Astrocyte (in vitro differentiated cells and primary cell): ENCODE measurements around the gene P2RY8. TPM values are rescaled to one million over a fixed set of nuclear protein-coding genes. Genes with fewer than 3 reads are reported as not detected.
"Not testable (repeated sequence)": the region's sequence is repeated elsewhere in the genome, so short reads cannot be mapped to it uniquely, and the experiment has no call there.

Experiments
- DNase-seq: peaks from one replicate; pipeline ENCODE4 v3.0.0-alpha.2; 2010; ENCODE audit warnings: low read depth
- FAIRE-seq: peaks from 2 replicates; lab custom pipeline; 2011; peaks lifted over from hg19 to GRCh38; lab: Jason Lieb, UNC
- H2AFZ ChIP-seq: 2 replicates; pipeline ENCODE4 v1.6.0; 2012; ENCODE audit warnings: low read depth, low read length, inconsistent platforms
- H3K27ac ChIP-seq: 2 replicates; pipeline ENCODE4 v1.5.1; 2011; ENCODE audit warnings: low read depth, low read length, inconsistent platforms
- H3K27me3 ChIP-seq: 2 replicates; pipeline ENCODE4 v1.6.0; 2011; ENCODE audit warnings: low read length, inconsistent platforms; ENCODE audit not compliant: insufficient read depth
- H3K36me3 ChIP-seq: 2 replicates; pipeline ENCODE4 v1.5.1; 2011; ENCODE audit warnings: low read length, inconsistent platforms; ENCODE audit not compliant: insufficient read depth
- H3K4me1 ChIP-seq: 2 replicates; pipeline ENCODE4 v1.5.1; 2011; ENCODE audit warnings: low read length, inconsistent platforms; ENCODE audit not compliant: insufficient read depth
- H3K4me2 ChIP-seq: 2 replicates; pipeline ENCODE4 v1.6.0; 2012; ENCODE audit warnings: low read length, inconsistent platforms
- H3K4me3 ChIP-seq: 2 replicates; pipeline ENCODE4 v1.5.1; 2011; ENCODE audit warnings: low read depth, mild to moderate bottlenecking, low read length, inconsistent platforms; ENCODE audit not compliant: insufficient read depth
- H3K79me2 ChIP-seq: 2 replicates; pipeline ENCODE4 v1.6.0; 2012; ENCODE audit warnings: mild to moderate bottlenecking, low read length, inconsistent platforms; ENCODE audit not compliant: insufficient read depth
- H3K9ac ChIP-seq: 2 replicates; pipeline ENCODE4 v1.6.0; 2012; ENCODE audit warnings: mild to moderate bottlenecking, low read length, inconsistent platforms
- H3K9me3 ChIP-seq: 2 replicates; pipeline ENCODE4 v1.5.1; 2012; ENCODE audit warnings: low read depth, mild to moderate bottlenecking, low read length, inconsistent platforms; ENCODE audit not compliant: insufficient read depth
- H4K20me1 ChIP-seq: 2 replicates; pipeline ENCODE4 v1.6.0; 2012; ENCODE audit warnings: low read length, inconsistent platforms; ENCODE audit not compliant: insufficient read depth
- H3K27ac Mint-ChIP-seq: one replicate; pipeline ENCODE4 v1.8.0; 2021; ENCODE audit warnings: mild to moderate bottlenecking, mixed read lengths; ENCODE audit not compliant: unreplicated experiment
- H3K27me3 Mint-ChIP-seq: one replicate; pipeline ENCODE4 v1.8.0; 2021; ENCODE audit warnings: low read depth, mixed read lengths; ENCODE audit not compliant: unreplicated experiment
- H3K36me3 Mint-ChIP-seq: one replicate; pipeline ENCODE4 v1.8.0; 2021; ENCODE audit warnings: low read depth, mixed read lengths; ENCODE audit not compliant: unreplicated experiment
- H3K4me1 Mint-ChIP-seq: one replicate; pipeline ENCODE4 v1.8.0; 2021; ENCODE audit warnings: low read depth, mixed read lengths; ENCODE audit not compliant: unreplicated experiment
- H3K4me3 Mint-ChIP-seq: one replicate; pipeline ENCODE4 v1.8.0; 2021; ENCODE audit warnings: mild to moderate bottlenecking, moderate library complexity, mixed read lengths; ENCODE audit not compliant: unreplicated experiment
- H3K9me3 Mint-ChIP-seq: one replicate; pipeline ENCODE4 v1.8.0; 2021; ENCODE audit warnings: mild to moderate bottlenecking, mixed read lengths; ENCODE audit not compliant: unreplicated experiment
- EZH2 ChIP-seq: IDR thresholded peaks from 2 replicates; pipeline ENCODE4 v1.6.1; 2012; ENCODE audit warnings: mild to moderate bottlenecking, low read length, inconsistent platforms; ENCODE audit not compliant: insufficient read depth
- total RNA-seq: library from RNA; stranded (reverse); gene quantifications from 2 replicates; pipeline ENCODE4 v1.2.1, GENCODE V29; 2021
- TF ChIP-seq, protein P1 (sequence below): IDR thresholded peaks from 2 replicates; pipeline ENCODE4 v1.5.1; 2011; ENCODE audit warnings: low read depth, mild to moderate bottlenecking, inconsistent platforms, low read length, moderate library complexity; ENCODE audit not compliant: insufficient read depth

P2RY8 gene
- total RNA-seq, 1 donor from 2014 or later = not detected

GRCh38 chrX:1524874-1525582, 12.0 kb downstream of the P2RY8 start:
- Histone ChIP-seq H2AFZ (no peak overlapping the region), H3K27me3 (no peaks in the 10 kb centered on the region), H3K79me2 (no peaks in the 10 kb centered on the region), H3K4me2 (no peak overlapping the region), H3K9ac (no peak overlapping the region), H3K4me3 (no peak overlapping the region), H3K4me1 (no peaks in the 10 kb centered on the region), H4K20me1 (no peaks in the 10 kb centered on the region), H3K36me3 (no peaks in the 10 kb centered on the region), H3K9me3 (peaks cover 5% of the 10 kb centered on the region), H3K27ac (no peak overlapping the region)
- Mint-ChIP-seq H3K4me3 (no peak overlapping the region), H3K4me1 (no peaks in the 10 kb centered on the region), H3K9me3 (peaks cover 10% of the 10 kb centered on the region), H3K27me3 (no peaks in the 10 kb centered on the region), H3K27ac (no peak overlapping the region), H3K36me3 (no peaks in the 10 kb centered on the region)
- no peak for TF ChIP-seq EZH2
- TF ChIP-seq, protein P1, sequence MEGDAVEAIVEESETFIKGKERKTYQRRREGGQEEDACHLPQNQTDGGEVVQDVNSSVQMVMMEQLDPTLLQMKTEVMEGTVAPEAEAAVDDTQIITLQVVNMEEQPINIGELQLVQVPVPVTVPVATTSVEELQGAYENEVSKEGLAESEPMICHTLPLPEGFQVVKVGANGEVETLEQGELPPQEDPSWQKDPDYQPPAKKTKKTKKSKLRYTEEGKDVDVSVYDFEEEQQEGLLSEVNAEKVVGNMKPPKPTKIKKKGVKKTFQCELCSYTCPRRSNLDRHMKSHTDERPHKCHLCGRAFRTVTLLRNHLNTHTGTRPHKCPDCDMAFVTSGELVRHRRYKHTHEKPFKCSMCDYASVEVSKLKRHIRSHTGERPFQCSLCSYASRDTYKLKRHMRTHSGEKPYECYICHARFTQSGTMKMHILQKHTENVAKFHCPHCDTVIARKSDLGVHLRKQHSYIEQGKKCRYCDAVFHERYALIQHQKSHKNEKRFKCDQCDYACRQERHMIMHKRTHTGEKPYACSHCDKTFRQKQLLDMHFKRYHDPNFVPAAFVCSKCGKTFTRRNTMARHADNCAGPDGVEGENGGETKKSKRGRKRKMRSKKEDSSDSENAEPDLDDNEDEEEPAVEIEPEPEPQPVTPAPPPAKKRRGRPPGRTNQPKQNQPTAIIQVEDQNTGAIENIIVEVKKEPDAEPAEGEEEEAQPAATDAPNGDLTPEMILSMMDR = no peak
- FAIRE-seq (no peak), DNase-seq (no peak)

DNA sequence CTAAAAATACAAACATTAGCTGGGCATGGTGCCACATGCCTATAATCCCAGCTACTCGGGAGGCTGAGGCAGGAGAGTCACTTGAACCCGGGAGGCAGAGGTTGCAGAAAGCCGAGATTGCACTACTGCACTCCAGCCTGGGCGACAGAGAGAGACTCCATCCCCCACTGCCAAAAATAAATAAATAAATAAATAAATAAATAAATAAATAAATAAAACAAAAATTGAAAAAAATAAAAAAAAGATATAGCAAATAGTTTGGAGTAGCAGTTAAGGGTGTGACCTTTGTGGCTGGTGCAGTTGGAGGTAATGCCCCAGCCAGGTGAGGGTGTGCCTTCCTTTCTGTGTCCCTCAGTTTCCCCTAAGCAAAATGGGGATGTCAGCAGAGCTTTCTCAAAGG, 14.1 kb downstream of the P2RY8 start:
- not testable (repeated sequence) for FAIRE-seq, H3K9ac ChIP-seq, H3K4me3 ChIP-seq, H2AFZ ChIP-seq, H3K4me1 Mint-ChIP-seq, H3K27ac Mint-ChIP-seq, H3K79me2 ChIP-seq, H4K20me1 ChIP-seq, H3K4me3 Mint-ChIP-seq, DNase-seq, H3K27ac ChIP-seq, H3K27me3 Mint-ChIP-seq, H3K9me3 ChIP-seq, H3K4me1 ChIP-seq, H3K4me2 ChIP-seq, H3K36me3 ChIP-seq, H3K27me3 ChIP-seq, H3K36me3 Mint-ChIP-seq
- peaks cover 12% of the 10 kb centered on the region for H3K9me3 Mint-ChIP-seq

DNA sequence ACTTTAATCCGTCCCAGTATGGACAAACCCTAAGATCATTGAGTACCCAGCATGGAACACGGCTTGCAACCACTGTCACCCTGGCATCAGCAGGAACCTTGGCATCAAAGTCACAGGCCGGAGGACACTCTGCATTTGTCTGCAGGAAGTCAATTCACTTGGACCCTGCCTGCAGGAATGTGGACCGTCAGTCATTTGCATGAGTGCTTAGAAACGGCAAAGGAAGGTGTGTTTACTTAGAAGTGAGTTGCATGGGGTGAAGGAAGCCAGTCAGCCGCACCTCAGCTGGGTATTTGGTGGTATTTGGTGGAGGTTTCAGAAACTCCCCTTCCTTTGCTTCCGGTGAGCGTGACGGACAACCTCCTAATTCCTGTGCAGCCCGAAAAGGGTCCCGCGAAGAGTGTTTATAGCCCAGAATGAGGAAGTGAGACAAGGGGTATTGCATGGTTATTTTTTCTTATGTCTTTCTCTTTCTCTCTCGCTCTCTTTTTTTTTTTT, 15.5 kb downstream of the P2RY8 start:
- Mint-ChIP-seq H3K36me3 (no peaks in the 10 kb centered on the region), H3K27ac (no peak overlapping the region), H3K4me1 (no peaks in the 10 kb centered on the region), H3K4me3 (no peak overlapping the region), H3K9me3 (peaks cover 12% of the 10 kb centered on the region), H3K27me3 (peaks cover 2% of the 10 kb centered on the region)
- no peaks in the 10 kb centered on the region for H3K4me1 ChIP-seq
- no peak for TF ChIP-seq EZH2
- TF ChIP-seq, protein P1 = no peak
- H3K79me2 ChIP-seq = no peaks in the 10 kb centered on the region
- no peaks in the 10 kb centered on the region for H4K20me1 ChIP-seq
- no peak overlapping the region for H3K9ac ChIP-seq
- H3K4me3 ChIP-seq = no peak overlapping the region
- DNase-seq = no peak
- no peak for FAIRE-seq
- no peaks in the 10 kb centered on the region for H3K27me3 ChIP-seq
- no peak overlapping the region for H3K4me2 ChIP-seq
- no peak overlapping the region for H2AFZ ChIP-seq
- no peaks in the 10 kb centered on the region for H3K9me3 ChIP-seq
- no peak overlapping the region for H3K27ac ChIP-seq
- H3K36me3 ChIP-seq = no peaks in the 10 kb centered on the region
